HEK293 (cell line): ENCODE data around the gene KLK6.

Source experiments
- CTCF ChIA-PET: fragments of 350-600 bp; formaldehyde crosslinking; extraction: SDS; loops from one replicate; lab custom pipeline; 2021; ENCODE audit warnings: antibody characterized with exemption; lab: Yijun Ruan, JAX
- POLR2A ChIA-PET: fragments of 300-600 bp; formaldehyde crosslinking; extraction: SDS; loops from one replicate; lab custom pipeline; 2020; ENCODE audit warnings: antibody characterized with exemption, inconsistent platforms; lab: Yijun Ruan, JAX
- H3K27ac ChIP-seq: fragments of 200-500 bp; sonication (Bioruptor generic); 2 replicates; pipeline ENCODE4 v1.5.1; 2014; ENCODE audit warnings: low read depth, low read length, control low read depth, inconsistent platforms; ENCODE audit errors: extremely low read depth
- H3K36me3 ChIP-seq, 2 experiments: fragments of 200-500 bp in 1 of 2; sonication (Bioruptor generic) in 1 of 2; 1 replicate in 1 of 2; 2 replicates in 1 of 2; pipeline ENCODE4 v1.5.1; 2014 to 2017; ENCODE audit warnings: inconsistent platforms in 2 of 2, low read length in 2 of 2; ENCODE audit not compliant: control insufficient read depth in 2 of 2, insufficient read depth in 1 of 2
- H3K4me1 ChIP-seq: fragments of 200-500 bp; sonication (Bioruptor generic); 2 replicates; pipeline ENCODE4 v1.5.1; 2014; ENCODE audit warnings: mild to moderate bottlenecking, low read length, inconsistent platforms; ENCODE audit not compliant: control insufficient read depth, insufficient read depth
- H3K4me3 ChIP-seq: 2 replicates; pipeline ENCODE4 v1.5.1; 2011; ENCODE audit warnings: low read depth, mild to moderate bottlenecking, control low read depth, low read length, moderate library complexity
- H3K9me3 ChIP-seq: fragments of 200-500 bp; sonication (Bioruptor generic); 2 replicates; pipeline ENCODE4 v1.5.1; 2014; ENCODE audit warnings: low read depth, low read length, inconsistent platforms; ENCODE audit not compliant: control insufficient read depth, insufficient read depth
- HOXD13 ChIP-seq: sonication (generic); formaldehyde crosslinking; IDR thresholded peaks from 2 replicates; pipeline ENCODE4 v1.8.0; 2022; ENCODE audit warnings: missing genetic modification reagents, borderline replicate concordance
- MEIS1 ChIP-seq: sonication (generic); formaldehyde crosslinking; IDR thresholded peaks from 2 replicates; pipeline ENCODE4 v1.8.1; 2022; ENCODE audit warnings: missing genetic modification reagents, mild to moderate bottlenecking, borderline replicate concordance
- PRDM1 ChIP-seq: fragments of 450-650 bp; formaldehyde crosslinking; IDR thresholded peaks from 2 replicates; pipeline ENCODE4; 2016; ENCODE audit warnings: missing biosample characterization, missing genetic modification characterization
- TRIM28 ChIP-seq: IDR thresholded peaks from 2 replicates; pipeline ENCODE4 v1.6.1; 2011; ENCODE audit warnings: low read length, control low read depth, borderline replicate concordance
- ZNF174 ChIP-seq: fragments of 450-650 bp; formaldehyde crosslinking; IDR thresholded peaks from 2 replicates; pipeline ENCODE4 v1.5.0; 2017; ENCODE audit warnings: missing biosample characterization, mild to moderate bottlenecking, missing genetic modification characterization
- ZNF211 ChIP-seq: fragments of 450-650 bp; formaldehyde crosslinking; IDR thresholded peaks from 2 replicates; pipeline ENCODE4 v1.5.1; 2016; ENCODE audit warnings: low read depth, missing biosample characterization, missing genetic modification characterization
- ZNF248 ChIP-seq: fragments of 450-650 bp; formaldehyde crosslinking; IDR thresholded peaks from 2 replicates; pipeline ENCODE4 v1.5.1; 2017; ENCODE audit warnings: missing biosample characterization, missing genetic modification characterization
- ZNF274 ChIP-seq, 2 experiments: fragments of 200-500 bp in 1 of 2; fragments of 450-650 bp in 1 of 2; sonication (Bioruptor generic) in 1 of 2; formaldehyde crosslinking in 1 of 2; IDR thresholded peaks; 2 replicates each; pipeline versions ENCODE4 v1.5.1 to v1.6.1; 2014 to 2016; ENCODE audit warnings: borderline replicate concordance in 1 of 2, inconsistent platforms in 1 of 2, low read length in 1 of 2, missing biosample characterization in 1 of 2, missing genetic modification characterization in 1 of 2
- ZNF350 ChIP-seq: fragments of 450-650 bp; formaldehyde crosslinking; IDR thresholded peaks from 2 replicates; pipeline ENCODE4 v1.5.0; 2017; ENCODE audit warnings: missing biosample characterization, mild to moderate bottlenecking, missing genetic modification characterization
- ZNF366 ChIP-seq: fragments of 450-650 bp; formaldehyde crosslinking; conservative IDR thresholded peaks from 2 replicates; pipeline ENCODE4 v1.5.1; 2016; ENCODE audit warnings: missing biosample characterization, missing genetic modification characterization
- ZNF391 ChIP-seq: fragments of 450-650 bp; formaldehyde crosslinking; IDR thresholded peaks from 2 replicates; pipeline ENCODE4 v1.5.1; 2016; ENCODE audit warnings: low read depth, missing biosample characterization, missing genetic modification characterization, borderline replicate concordance
- ZNF398 ChIP-seq: fragments of 450-650 bp; formaldehyde crosslinking; IDR thresholded peaks from 2 replicates; pipeline ENCODE4 v1.5.1; 2017; ENCODE audit warnings: missing biosample characterization, missing genetic modification characterization
- ZNF416 ChIP-seq: fragments of 450-650 bp; formaldehyde crosslinking; IDR thresholded peaks from 2 replicates; pipeline ENCODE4 v1.5.1; 2016; ENCODE audit warnings: missing biosample characterization, missing genetic modification characterization
- ZNF449 ChIP-seq: fragments of 450-650 bp; formaldehyde crosslinking; IDR thresholded peaks from 2 replicates; pipeline ENCODE4 v1.5.1; 2017; ENCODE audit warnings: missing biosample characterization, mild to moderate bottlenecking, missing genetic modification characterization, moderate library complexity
- ZNF514 ChIP-seq: fragments of 450-650 bp; formaldehyde crosslinking; IDR thresholded peaks from 2 replicates; pipeline ENCODE4 v1.5.1; 2016; ENCODE audit warnings: missing biosample characterization, missing genetic modification characterization
- ZNF521 ChIP-seq: fragments of 450-650 bp; formaldehyde crosslinking; IDR thresholded peaks from 2 replicates; pipeline ENCODE4 v1.5.1; 2017; ENCODE audit warnings: missing biosample characterization, mild to moderate bottlenecking, missing genetic modification characterization
- ZNF544 ChIP-seq: fragments of 450-650 bp; formaldehyde crosslinking; IDR thresholded peaks from 2 replicates; pipeline ENCODE4 v1.5.0; 2017; ENCODE audit warnings: missing biosample characterization, missing genetic modification characterization
- ZNF596 ChIP-seq: fragments of 450-650 bp; IDR thresholded peaks from 2 replicates; pipeline ENCODE4 v1.5.0; 2018; ENCODE audit warnings: missing biosample characterization, mild to moderate bottlenecking, missing genetic modification characterization, moderate library complexity
- ZNF621 ChIP-seq: fragments of 450-650 bp; formaldehyde crosslinking; IDR thresholded peaks from 2 replicates; pipeline ENCODE4 v1.5.1; 2017; ENCODE audit warnings: missing biosample characterization, missing genetic modification characterization
- ZNF629 ChIP-seq: fragments of 450-650 bp; formaldehyde crosslinking; IDR thresholded peaks from 2 replicates; pipeline ENCODE4 v1.5.1; 2017; ENCODE audit warnings: missing biosample characterization, missing genetic modification characterization
- ZNF785 ChIP-seq: fragments of 450-650 bp; formaldehyde crosslinking; IDR thresholded peaks from 2 replicates; pipeline ENCODE4 v1.5.1; 2016; ENCODE audit warnings: missing biosample characterization, missing genetic modification characterization
- TF ChIP-seq, protein P1 (sequence below): fragments of 450-650 bp; formaldehyde crosslinking; IDR thresholded peaks from 2 replicates; pipeline ENCODE4 v1.5.1; 2017; ENCODE audit warnings: missing biosample characterization, missing genetic modification characterization
- TF ChIP-seq, protein P2 (sequence below): fragments of 450-650 bp; formaldehyde crosslinking; IDR thresholded peaks from 2 replicates; pipeline ENCODE4 v1.5.1; 2016; ENCODE audit warnings: missing biosample characterization, missing genetic modification characterization, low read depth
- TF ChIP-seq, protein P3 (sequence below): fragments of 450-650 bp; formaldehyde crosslinking; IDR thresholded peaks from 2 replicates; pipeline ENCODE4 v1.5.1; 2016; ENCODE audit warnings: missing biosample characterization, missing genetic modification characterization

Gene KLK6

DNA sequence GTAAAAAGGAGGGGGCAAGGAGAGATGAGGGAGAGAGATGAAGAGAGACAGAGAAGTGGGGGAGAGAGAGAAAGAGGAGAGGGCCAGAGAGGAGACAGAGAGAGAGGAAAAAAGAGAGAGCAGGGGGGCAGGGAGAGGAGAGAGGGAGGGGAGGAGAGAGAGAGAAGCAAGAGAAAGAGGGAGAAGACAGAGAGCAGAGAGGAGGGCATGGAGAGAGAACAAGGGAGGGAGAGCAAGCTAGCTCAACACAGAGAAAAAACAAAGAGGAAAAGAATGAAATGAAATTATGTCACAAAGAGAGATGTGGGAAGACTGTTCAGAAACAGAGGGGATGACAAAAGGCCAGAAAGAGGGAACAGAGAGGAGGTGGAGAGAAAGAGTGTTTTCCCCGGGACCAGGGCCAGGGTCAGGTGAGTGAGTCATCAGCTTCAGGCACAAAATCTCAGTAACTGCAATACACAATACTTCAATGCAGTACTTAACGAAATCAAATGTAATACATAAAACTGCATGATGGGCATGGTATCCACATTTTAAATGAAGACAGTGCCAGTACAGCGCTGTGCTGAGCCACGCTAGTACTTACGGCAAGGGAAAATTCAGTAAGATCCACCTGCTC is 9.5 kb upstream of the KLK6 start:
- ChIA-PET CTCF (interaction anchor here (0.6 to 1.9 kb wide), 3 partner anchors 38 to 179 kb away, joined by 3 to 10 read pairs (median 4); no protein-coding TSS in a partner anchor), POLR2A (no interaction called here)
- no peaks in the 10 kb centered on the region for H3K9me3 ChIP-seq
- no peak for TF ChIP-seq ZNF785 (tag by site-specific recombination)
- no peak for TF ChIP-seq ZNF211 (tag by site-specific recombination)
- TF ChIP-seq TRIM28: no peak
- TF ChIP-seq ZNF544: peak; percentile 67; the same call in 1 of the 2 replicates
- TF ChIP-seq PRDM1: peak; percentile 88
- 0 out of 2 replicates have a peak, but pooled peaks have one; percentile 41 for TF ChIP-seq ZNF521 (tag by site-specific recombination)
- TF ChIP-seq ZNF398: peak; percentile 43
- TF ChIP-seq ZNF596 (tag by site-specific recombination): peak; percentile 63; the same call in 1 of the 2 replicates
- TF ChIP-seq MEIS1: no peak
- no peak for TF ChIP-seq ZNF391 (tag by site-specific recombination)
- no peak for TF ChIP-seq ZNF350
- no peak for TF ChIP-seq ZNF174 (tag by site-specific recombination)
- no peak for TF ChIP-seq ZNF416
- TF ChIP-seq ZNF621: no peak
- TF ChIP-seq ZNF248: peak; percentile 35; the same call in 1 of the 2 replicates
- peak; percentile 70; the same call in 1 of the 2 replicates for TF ChIP-seq ZNF366 (tag by site-specific recombination)
- TF ChIP-seq, protein P1, sequence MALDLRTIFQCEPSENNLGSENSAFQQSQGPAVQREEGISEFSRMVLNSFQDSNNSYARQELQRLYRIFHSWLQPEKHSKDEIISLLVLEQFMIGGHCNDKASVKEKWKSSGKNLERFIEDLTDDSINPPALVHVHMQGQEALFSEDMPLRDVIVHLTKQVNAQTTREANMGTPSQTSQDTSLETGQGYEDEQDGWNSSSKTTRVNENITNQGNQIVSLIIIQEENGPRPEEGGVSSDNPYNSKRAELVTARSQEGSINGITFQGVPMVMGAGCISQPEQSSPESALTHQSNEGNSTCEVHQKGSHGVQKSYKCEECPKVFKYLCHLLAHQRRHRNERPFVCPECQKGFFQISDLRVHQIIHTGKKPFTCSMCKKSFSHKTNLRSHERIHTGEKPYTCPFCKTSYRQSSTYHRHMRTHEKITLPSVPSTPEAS (tag by site-specific recombination): no peak
- no peak for TF ChIP-seq HOXD13
- TF ChIP-seq ZNF514 (tag by site-specific recombination): no peak
- TF ChIP-seq, protein P2, sequence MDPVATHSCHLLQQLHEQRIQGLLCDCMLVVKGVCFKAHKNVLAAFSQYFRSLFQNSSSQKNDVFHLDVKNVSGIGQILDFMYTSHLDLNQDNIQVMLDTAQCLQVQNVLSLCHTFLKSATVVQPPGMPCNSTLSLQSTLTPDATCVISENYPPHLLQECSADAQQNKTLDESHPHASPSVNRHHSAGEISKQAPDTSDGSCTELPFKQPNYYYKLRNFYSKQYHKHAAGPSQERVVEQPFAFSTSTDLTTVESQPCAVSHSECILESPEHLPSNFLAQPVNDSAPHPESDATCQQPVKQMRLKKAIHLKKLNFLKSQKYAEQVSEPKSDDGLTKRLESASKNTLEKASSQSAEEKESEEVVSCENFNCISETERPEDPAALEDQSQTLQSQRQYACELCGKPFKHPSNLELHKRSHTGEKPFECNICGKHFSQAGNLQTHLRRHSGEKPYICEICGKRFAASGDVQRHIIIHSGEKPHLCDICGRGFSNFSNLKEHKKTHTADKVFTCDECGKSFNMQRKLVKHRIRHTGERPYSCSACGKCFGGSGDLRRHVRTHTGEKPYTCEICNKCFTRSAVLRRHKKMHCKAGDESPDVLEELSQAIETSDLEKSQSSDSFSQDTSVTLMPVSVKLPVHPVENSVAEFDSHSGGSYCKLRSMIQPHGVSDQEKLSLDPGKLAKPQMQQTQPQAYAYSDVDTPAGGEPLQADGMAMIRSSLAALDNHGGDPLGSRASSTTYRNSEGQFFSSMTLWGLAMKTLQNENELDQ (tag by site-specific recombination): no peak
- TF ChIP-seq ZNF274 (IDR thresholded peaks at IDR 0.05; ENCODE audit: low read length): no peak
- no peak for TF ChIP-seq ZNF274 (tag by site-specific recombination; IDR thresholded peaks at IDR 0.05; ENCODE audit: borderline replicate concordance)
- TF ChIP-seq ZNF449 (tag by site-specific recombination): no peak
- no peak for TF ChIP-seq ZNF629
- TF ChIP-seq, protein P3, sequence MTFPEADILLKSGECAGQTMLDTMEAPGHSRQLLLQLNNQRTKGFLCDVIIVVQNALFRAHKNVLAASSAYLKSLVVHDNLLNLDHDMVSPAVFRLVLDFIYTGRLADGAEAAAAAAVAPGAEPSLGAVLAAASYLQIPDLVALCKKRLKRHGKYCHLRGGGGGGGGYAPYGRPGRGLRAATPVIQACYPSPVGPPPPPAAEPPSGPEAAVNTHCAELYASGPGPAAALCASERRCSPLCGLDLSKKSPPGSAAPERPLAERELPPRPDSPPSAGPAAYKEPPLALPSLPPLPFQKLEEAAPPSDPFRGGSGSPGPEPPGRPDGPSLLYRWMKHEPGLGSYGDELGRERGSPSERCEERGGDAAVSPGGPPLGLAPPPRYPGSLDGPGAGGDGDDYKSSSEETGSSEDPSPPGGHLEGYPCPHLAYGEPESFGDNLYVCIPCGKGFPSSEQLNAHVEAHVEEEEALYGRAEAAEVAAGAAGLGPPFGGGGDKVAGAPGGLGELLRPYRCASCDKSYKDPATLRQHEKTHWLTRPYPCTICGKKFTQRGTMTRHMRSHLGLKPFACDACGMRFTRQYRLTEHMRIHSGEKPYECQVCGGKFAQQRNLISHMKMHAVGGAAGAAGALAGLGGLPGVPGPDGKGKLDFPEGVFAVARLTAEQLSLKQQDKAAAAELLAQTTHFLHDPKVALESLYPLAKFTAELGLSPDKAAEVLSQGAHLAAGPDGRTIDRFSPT (tag by site-specific recombination): 0 out of 2 replicates have a peak, but pooled peaks have one; percentile 12
- H3K27ac ChIP-seq: no peak overlapping the region
- H3K36me3 ChIP-seq: no peaks in the 10 kb centered on the region
- no peak overlapping the region for H3K4me3 ChIP-seq
- H3K4me1 ChIP-seq: no peaks in the 10 kb centered on the region
